IMR-90 (cell line): Measurements from ENCODE around the gene FAM177A1. TPM values are rescaled to one million over a fixed set of nuclear protein-coding genes. Genes with fewer than 3 reads are reported as not detected.

ENCODE experiments used
- ATAC-seq: fragments of 200-7000 bp; cut with Tn5 transposase; 2 replicates; pipeline ENCODE4 v1.9.1; 2020; ENCODE audit warnings: low read depth, mild to moderate bottlenecking, moderate library complexity
- BruUV-seq: library from RNA; stranded (reverse); fragments of 400-500 nt; replicated peaks from 2 replicates; lab custom pipeline; 2021; lab: Mats Ljungman, UMichigan
- CTCF ChIA-PET: fragments of 300-600 bp; formaldehyde crosslinking; extraction: SDS; loops from one replicate; lab custom pipeline; 2021; ENCODE audit warnings: antibody characterized with exemption; lab: Yijun Ruan, JAX
- POLR2A ChIA-PET: fragments of 300-600 bp; sonication (Branson Sonifier 250); formaldehyde crosslinking; loops from one replicate; lab custom pipeline; 2022; ENCODE audit warnings: antibody characterized with exemption; ENCODE audit not compliant: unreplicated experiment; lab: Charles Lee
- DNase-seq: peaks from one replicate; pipeline ENCODE4 v3.0.0; 2013
- H2AFZ ChIP-seq: replicated peaks from 2 replicates; pipeline ENCODE3; 2013; ENCODE audit warnings: low read length, mild to moderate bottlenecking; ENCODE audit not compliant: poor library complexity
- H2AK5ac ChIP-seq: 2 replicates; pipeline ENCODE4 v1.6.1; 2013; ENCODE audit warnings: low read depth, low read length, inconsistent platforms
- H2AK9ac ChIP-seq: replicated peaks from 2 replicates; pipeline ENCODE3; 2013; ENCODE audit warnings: mild to moderate bottlenecking, low read depth, low read length, moderate library complexity; ENCODE audit not compliant: poor library complexity
- H2BK120ac ChIP-seq: 2 replicates; pipeline ENCODE4 v1.6.1; 2013; ENCODE audit warnings: low read depth, low read length, inconsistent platforms
- H2BK15ac ChIP-seq: 3 replicates; pipeline ENCODE4 v1.6.1; 2013; ENCODE audit warnings: low read depth, low read length, inconsistent platforms
- H2BK20ac ChIP-seq: 2 replicates; pipeline ENCODE4 v1.6.1; 2013; ENCODE audit warnings: low read depth, mild to moderate bottlenecking, inconsistent platforms, low read length, moderate library complexity
- H2BK5ac ChIP-seq: 2 replicates; pipeline ENCODE4 v1.6.1; 2013; ENCODE audit warnings: mild to moderate bottlenecking, low read depth, low read length, inconsistent platforms; ENCODE audit not compliant: poor library complexity, severe bottlenecking
- H3K14ac ChIP-seq: replicated peaks from 2 replicates; pipeline ENCODE4 v1.6.1; 2013; ENCODE audit warnings: low read depth, low read length, inconsistent platforms
- H3K18ac ChIP-seq: 2 replicates; pipeline ENCODE4 v1.6.1; 2013; ENCODE audit warnings: low read depth, low read length, control low read depth
- H3K23ac ChIP-seq: 2 replicates; pipeline ENCODE4 v1.6.1; 2013; ENCODE audit warnings: low read depth, low read length, inconsistent platforms
- H3K27ac ChIP-seq: 2 replicates; pipeline ENCODE4 v1.5.1; 2013; ENCODE audit warnings: mild to moderate bottlenecking, control low read depth, low read length; ENCODE audit not compliant: insufficient read depth
- H3K27me3 ChIP-seq: 2 replicates; pipeline ENCODE4 v1.6.1; 2013; ENCODE audit warnings: low read length; ENCODE audit not compliant: control insufficient read depth, insufficient read depth
- H3K36me3 ChIP-seq: 2 replicates; pipeline ENCODE4 v1.6.1; 2013; ENCODE audit warnings: low read length, mixed read lengths; ENCODE audit not compliant: control insufficient read depth, insufficient read depth
- H3K4ac ChIP-seq: 2 replicates; pipeline ENCODE4 v1.6.1; 2013; ENCODE audit warnings: low read depth, low read length, inconsistent platforms
- H3K4me1 ChIP-seq: 2 replicates; pipeline ENCODE4 v1.6.1; 2013; ENCODE audit warnings: low read length, mixed read lengths; ENCODE audit not compliant: control insufficient read depth, insufficient read depth
- H3K4me2 ChIP-seq: 2 replicates; pipeline ENCODE4 v1.6.1; 2013; ENCODE audit warnings: low read depth, mild to moderate bottlenecking, control low read depth, low read length, moderate library complexity
- H3K4me3 ChIP-seq: 2 replicates; pipeline ENCODE4 v1.5.1; 2013; ENCODE audit warnings: low read depth, mild to moderate bottlenecking, control low read depth, low read length, moderate library complexity; ENCODE audit not compliant: insufficient read depth
- H3K56ac ChIP-seq: 2 replicates; pipeline ENCODE4 v1.6.1; 2013; ENCODE audit warnings: low read length, inconsistent platforms; ENCODE audit not compliant: insufficient read depth; ENCODE audit errors: extremely low read depth
- H3K79me1 ChIP-seq, 2 experiments: 2 replicates each; pipeline ENCODE4 v1.6.1; 2013; ENCODE audit warnings: low read length in 2 of 2, inconsistent platforms in 1 of 2, low read depth in 1 of 2
- H3K9ac ChIP-seq: 2 replicates; pipeline ENCODE4 v1.6.1; 2013; ENCODE audit warnings: low read depth, low read length, control low read depth
- H3K9me1 ChIP-seq: 2 replicates; pipeline ENCODE4 v1.6.1; 2013; ENCODE audit warnings: low read length, inconsistent platforms; ENCODE audit not compliant: insufficient read depth
- H3K9me3 ChIP-seq: 2 replicates; pipeline ENCODE4 v1.6.1; 2013; ENCODE audit warnings: low read length; ENCODE audit not compliant: control insufficient read depth, insufficient read depth
- H4K20me1 ChIP-seq: 2 replicates; pipeline ENCODE4 v1.6.1; 2013; ENCODE audit warnings: low read length, inconsistent platforms; ENCODE audit not compliant: insufficient read depth
- H4K5ac ChIP-seq: 2 replicates; pipeline ENCODE4 v1.6.1; 2013; ENCODE audit warnings: mild to moderate bottlenecking, low read depth, low read length, control low read depth
- H4K8ac ChIP-seq, 2 experiments: 2 replicates each; pipeline ENCODE4 v1.6.1; 2013; ENCODE audit warnings: low read depth in 2 of 2, low read length in 2 of 2, control low read depth in 1 of 2, inconsistent platforms in 1 of 2
- H4K91ac ChIP-seq: 2 replicates; pipeline ENCODE4 v1.6.1; 2013; ENCODE audit warnings: low read depth, low read length, inconsistent platforms; ENCODE audit not compliant: insufficient read depth
- BHLHE40 ChIP-seq: fragments of 150-350 bp; IDR thresholded peaks from 2 replicates; pipeline ENCODE4 v1.6.1; 2016; ENCODE audit warnings: mild to moderate bottlenecking, low read depth, low read length
- FOS ChIP-seq: fragments of 150-350 bp; IDR thresholded peaks from 2 replicates; pipeline ENCODE4 v1.6.1; 2016; ENCODE audit warnings: low read depth, low read length
- NFE2L2 ChIP-seq: fragments of 150-350 bp; IDR thresholded peaks from 2 replicates; pipeline ENCODE4 v1.6.1; 2016; ENCODE audit warnings: low read depth, mild to moderate bottlenecking, low read length
- RCOR1 ChIP-seq: IDR thresholded peaks from 2 replicates; pipeline ENCODE4 v1.6.1; 2012; ENCODE audit warnings: mild to moderate bottlenecking, low read length, improper control_type of control experiment; ENCODE audit not compliant: insufficient replicate concordance
- SMC3 ChIP-seq: fragments of 150-350 bp; IDR thresholded peaks from 2 replicates; pipeline ENCODE4 v1.6.1; 2016; ENCODE audit warnings: low read depth, mild to moderate bottlenecking, antibody characterized with exemption, low read length, moderate library complexity
- WGBS, 2 experiments: methylation state at CpG; one replicate each; pipeline versions ENCODE4 v1.1.5 to v1.1.7; 2013; ENCODE audit warnings: missing lambda C conversion rate in 2 of 2; ENCODE audit not compliant: insufficient read length in 1 of 2; ENCODE audit errors: extremely low coverage in 2 of 2; 5-methylcytosine and 5-hydroxymethylcytosine counted together
- dilution Hi-C: fragments of 300-500 bp; cut with HindIII; formaldehyde crosslinking; loops from one replicate; pipeline ENCODE4 v1.14.3; 2018; ENCODE audit warnings: low sequenced_read_pairs; ENCODE audit not compliant: unreplicated experiment
- in situ Hi-C: fragments of 300-500 bp; cut with MboI; formaldehyde crosslinking; loops from 3 replicates; pipeline ENCODE4 v1.14.3; 2019; ENCODE audit warnings: low sequenced_read_pairs, inconsistent platforms, mixed read lengths
- intact Hi-C: fragments of 100-400 bp; cut with micrococcal nuclease; formaldehyde crosslinking; loops from 2 replicates; pipeline ENCODE4 v1.10.0; 2022
- polyA plus RNA-seq, 3 experiments: library from polyadenylated mRNA; depleted of rRNA; stranded (reverse); fragments of >200 nt; gene quantifications; 2 replicates each; pipeline ENCODE4 v1.2.3, GENCODE V29; 2012; ENCODE audit warnings: low replicate concordance in 1 of 3
- total RNA-seq: library from RNA; depleted of rRNA; stranded (reverse); fragments of >200 nt; gene quantifications from 2 replicates; pipeline ENCODE4 v1.2.3, GENCODE V29; 2012

Gene FAM177A1
- total and polyA plus RNA-seq, 2 of the 4 experiments (the other 2 are of a cell fraction): 18.5 to 33.4 TPM

DNA sequence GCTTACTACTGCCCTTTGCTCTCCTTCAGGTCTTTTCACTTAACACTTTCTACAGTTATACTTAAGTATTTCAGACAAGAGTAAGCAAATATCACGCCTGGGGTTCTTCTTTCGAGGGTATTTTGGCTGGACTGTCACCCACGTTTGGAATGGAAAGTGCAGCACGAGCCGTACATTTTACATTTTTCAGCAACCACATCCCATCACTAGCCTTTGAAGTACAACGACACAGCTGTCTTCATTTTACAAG, 349 bp upstream of the FAM177A1 start:
- H3K23ac ChIP-seq: peak overlapping the region; percentile 87
- ChIA-PET POLR2A (interaction anchor here (0.7 kb wide), 1 partner anchor 20 kb away, joined by 3 read pairs; no protein-coding TSS in a partner anchor), CTCF (interaction anchor here (0.7 to 1.5 kb wide), 2 partner anchors 23 to 45 kb away, joined by 3 read pairs; no protein-coding TSS in a partner anchor)
- H4K91ac ChIP-seq: peak overlapping the region; percentile 79
- peaks cover 1% of the 10 kb centered on the region; the same call in 1 of the 2 replicates for H3K4me1 ChIP-seq
- H3K4me2 ChIP-seq: peak overlapping the region; percentile 85
- H2BK120ac ChIP-seq: peak overlapping the region; percentile 58
- peaks cover 9 to 45% of the 10 kb centered on the region in 2 experiments for H3K79me1 ChIP-seq
- peak overlapping the region; percentile 87 for H2BK5ac ChIP-seq
- TF ChIP-seq NFE2L2: no peak
- peak; percentile 73 for TF ChIP-seq BHLHE40
- no peak for TF ChIP-seq SMC3
- no peak for TF ChIP-seq FOS
- TF ChIP-seq RCOR1: peak; percentile 85
- peak overlapping the region; percentile 87 for H3K56ac ChIP-seq
- H2BK20ac ChIP-seq: 0 out of 2 replicates have a peak overlapping the region, but pooled peaks have one; percentile 18
- peak overlapping the region; percentile 88 for H3K4ac ChIP-seq
- H2AK5ac ChIP-seq: peak overlapping the region; percentile 83
- in situ Hi-C loops (no loop called here), dilution Hi-C loops (no loop called here), intact Hi-C loops (loop anchor here (10.0 kb wide), 1 partner anchor 369 kb away; no protein-coding TSS in a partner anchor)
- H3K14ac ChIP-seq: peak overlapping the region; percentile 96
- no TSS peak for BruUV-seq
- ATAC-seq (no peak), DNase-seq (no peak)
- no peaks in the 10 kb centered on the region for H4K20me1 ChIP-seq
- H3K9ac ChIP-seq: peak overlapping the region; percentile 98
- H3K27me3 ChIP-seq: no peaks in the 10 kb centered on the region
- peak overlapping the region; percentile 67; the same call in 2 of the 3 replicates for H2BK15ac ChIP-seq
- H3K36me3 ChIP-seq: peaks cover 3% of the 10 kb centered on the region; the same call in 1 of the 2 replicates
- H3K18ac ChIP-seq: peak overlapping the region; percentile 85
- H3K27ac ChIP-seq: peak overlapping the region; percentile 95
- no CpG with 5 or more reads among the region's 6 CpGs for WGBS, 2 experiments
- no peaks in the 10 kb centered on the region; the same call in 1 of the 2 replicates for H3K9me1 ChIP-seq
- peak overlapping the region; percentile 92 for H4K5ac ChIP-seq
- H3K9me3 ChIP-seq: no peaks in the 10 kb centered on the region
- peak overlapping the region; percentile 79 for H3K4me3 ChIP-seq
- H2AFZ ChIP-seq: peak overlapping the region; percentile 91
- peak overlapping the region; percentile 21 for H2AK9ac ChIP-seq
- peak overlapping the region; percentile 99 for H4K8ac ChIP-seq
